HG02943 (cell line): ENCODE measurements around the gene PLGLB1.
"Not testable (repeated sequence)": the region's sequence is repeated elsewhere in the genome, so short reads cannot be mapped to it uniquely, and the experiment has no call there.

Source experiments
- ATAC-seq: cut with Tn5 transposase; IDR thresholded peaks from one replicate; pipeline ENCODE4 v1.9.1; 2021; ENCODE audit warnings: mild to moderate bottlenecking, low read depth, moderate library complexity; ENCODE audit not compliant: unreplicated experiment

Gene PLGLB1

DNA sequence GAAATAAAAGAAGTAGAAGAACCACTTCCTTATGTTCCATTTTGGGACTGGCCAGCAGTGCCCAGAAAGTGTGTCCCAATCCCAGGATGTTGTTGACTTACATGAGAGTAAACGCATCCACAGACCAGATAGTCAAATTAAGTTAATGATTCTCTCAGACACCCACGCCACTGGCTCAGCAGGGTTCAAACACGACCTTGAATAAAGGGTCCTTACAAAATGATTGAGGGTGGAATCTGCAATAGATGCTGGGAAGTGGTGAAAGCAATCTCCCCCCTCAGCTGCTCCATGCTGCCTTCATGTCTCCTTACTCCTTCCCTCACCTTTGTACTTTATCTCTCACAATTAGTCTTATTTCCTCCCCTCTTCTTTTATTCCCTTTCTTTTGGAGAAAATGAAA, at the start of gene PLGLB1:
PLGLB1 (minus strand) TSS at position 101 of the 400 bp plus-strand sequence; CDS start at position 40, 61 bp downstream.
- ATAC-seq = not testable (repeated sequence)

DNA sequence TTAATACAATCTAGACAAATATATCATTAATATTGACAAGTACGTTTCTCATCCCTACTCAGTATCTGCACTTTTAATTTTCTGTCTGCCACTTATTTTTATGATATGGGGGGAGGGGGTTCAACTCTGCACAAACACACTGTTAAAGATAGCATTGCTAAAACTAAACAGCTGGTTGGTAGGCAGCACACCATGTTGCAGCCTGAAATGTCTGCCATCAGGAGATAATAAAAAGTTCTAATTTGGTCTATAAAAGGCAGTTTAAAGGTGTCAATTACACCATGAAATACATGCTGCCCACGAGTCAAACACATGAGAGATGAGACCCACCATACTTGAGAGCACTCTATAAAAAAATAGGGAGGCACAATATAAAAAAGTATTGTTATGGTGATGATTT, 42.7 kb upstream of the PLGLB1 start:
- ATAC-seq = not testable (repeated sequence)

DNA sequence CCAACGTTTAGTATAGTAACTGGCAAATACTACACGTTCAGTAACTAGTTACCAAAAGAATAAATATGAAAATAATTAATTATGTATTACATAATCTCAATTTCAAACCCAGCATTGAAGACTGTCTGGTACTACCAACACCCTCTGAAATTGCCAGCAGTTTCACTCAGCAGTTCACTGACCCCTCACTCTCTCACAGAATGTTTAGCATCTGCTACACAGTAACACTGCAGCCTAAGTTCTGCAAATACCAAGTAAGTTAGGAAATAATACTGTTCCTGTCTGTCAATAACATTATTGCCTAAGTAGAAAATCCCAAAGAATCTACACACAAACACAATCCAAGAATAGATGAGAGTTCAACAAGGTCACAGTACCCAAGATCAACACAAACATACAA, 41.8 kb upstream of the PLGLB1 start:
- ATAC-seq = not testable (repeated sequence)

DNA sequence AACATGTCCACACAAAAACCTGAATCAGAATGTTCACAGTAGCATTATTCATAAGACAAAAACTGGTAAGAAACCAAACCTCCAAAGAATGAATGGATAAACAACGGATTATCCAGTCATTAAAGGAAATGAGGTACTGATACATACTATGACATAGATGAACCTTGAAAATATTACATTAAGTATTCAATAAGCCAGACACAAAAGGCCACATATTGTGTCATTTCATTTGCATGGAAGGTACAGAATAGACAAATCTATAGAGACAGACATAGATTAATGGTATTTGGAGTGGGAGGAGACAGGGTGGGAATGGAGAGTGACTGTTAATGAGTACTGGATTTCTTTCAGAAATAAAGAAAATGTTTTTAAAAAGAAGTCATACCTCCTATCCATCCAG, 39.9 kb upstream of the PLGLB1 start:
- not testable (repeated sequence) for ATAC-seq

DNA sequence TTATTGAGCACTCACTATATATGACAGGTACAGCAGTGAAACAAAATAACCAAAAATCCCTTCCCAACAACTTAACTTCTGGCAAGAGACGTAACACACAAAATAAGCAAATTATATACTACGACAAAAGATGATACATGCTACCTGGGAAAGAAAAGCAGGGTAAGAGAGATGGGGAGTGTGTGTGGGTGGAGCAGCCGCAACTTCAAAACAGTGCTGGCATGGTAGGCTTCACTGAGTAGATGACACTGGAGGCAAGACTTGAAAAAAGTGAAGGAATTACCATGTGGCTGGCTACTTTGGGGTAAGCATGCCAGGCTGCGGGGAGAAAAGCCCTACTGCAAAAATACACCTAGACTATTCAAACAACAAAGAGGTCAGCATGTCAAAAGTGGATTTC, 36.0 kb upstream of the PLGLB1 start:
- ATAC-seq = not testable (repeated sequence)

DNA sequence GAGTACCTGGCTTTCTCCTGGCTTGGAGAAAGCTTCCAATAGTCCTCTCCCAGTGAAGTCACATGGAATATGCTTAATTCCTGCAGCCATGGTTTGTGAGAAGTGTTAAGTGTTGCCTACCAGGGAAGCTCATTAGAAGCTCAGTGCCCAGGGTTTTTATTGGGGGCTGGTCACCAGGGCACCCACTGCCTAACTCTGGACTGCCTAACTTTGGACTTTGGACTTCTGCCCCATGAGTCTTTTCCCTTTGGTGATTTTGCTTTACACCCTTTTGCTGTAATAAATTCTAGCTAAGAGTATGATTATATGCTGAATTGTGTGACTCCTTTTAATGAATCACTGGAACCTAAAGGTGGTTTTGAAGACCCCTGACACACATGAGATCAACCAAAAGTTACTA, 35.2 kb upstream of the PLGLB1 start:
- ATAC-seq = not testable (repeated sequence)

DNA sequence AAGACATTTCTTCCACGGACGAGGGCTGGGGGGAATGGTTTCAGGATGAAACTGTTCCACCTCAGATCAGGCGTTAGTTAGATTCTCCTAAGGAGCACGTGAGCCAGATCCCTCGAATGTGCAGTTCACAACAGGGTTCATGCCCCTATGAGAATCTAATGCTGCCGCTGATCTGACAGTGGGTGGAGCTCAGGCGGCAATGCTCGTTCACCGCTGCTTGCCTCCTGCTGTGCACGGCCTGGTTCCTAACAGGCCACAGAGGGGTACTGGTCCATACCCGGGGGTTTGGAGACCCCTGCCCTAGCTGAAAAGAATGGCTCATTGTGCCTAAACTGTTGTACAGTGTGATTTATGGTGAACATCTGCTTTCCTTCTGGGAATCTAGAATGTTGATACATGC, 34.8 kb upstream of the PLGLB1 start:
- not testable (repeated sequence) for ATAC-seq

DNA sequence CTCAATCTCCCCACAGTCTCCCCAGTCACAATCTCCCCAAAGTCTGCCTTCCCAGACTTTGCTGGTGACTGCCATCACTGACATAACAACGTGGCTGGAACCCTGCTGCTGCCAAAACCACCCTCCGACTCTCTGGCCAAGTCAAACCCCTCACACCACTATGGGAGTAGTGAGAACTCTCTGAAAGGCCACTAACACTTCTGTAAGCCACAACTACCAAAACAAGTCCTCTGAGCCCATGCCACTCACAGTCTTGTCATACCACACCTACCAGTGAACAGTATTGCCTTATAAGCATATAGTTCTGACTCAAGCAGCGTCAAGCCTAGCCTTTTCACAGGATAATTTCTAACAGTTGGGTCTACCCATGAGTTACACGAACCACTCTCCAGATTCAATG, 32.7 kb upstream of the PLGLB1 start:
- ATAC-seq = not testable (repeated sequence)

DNA sequence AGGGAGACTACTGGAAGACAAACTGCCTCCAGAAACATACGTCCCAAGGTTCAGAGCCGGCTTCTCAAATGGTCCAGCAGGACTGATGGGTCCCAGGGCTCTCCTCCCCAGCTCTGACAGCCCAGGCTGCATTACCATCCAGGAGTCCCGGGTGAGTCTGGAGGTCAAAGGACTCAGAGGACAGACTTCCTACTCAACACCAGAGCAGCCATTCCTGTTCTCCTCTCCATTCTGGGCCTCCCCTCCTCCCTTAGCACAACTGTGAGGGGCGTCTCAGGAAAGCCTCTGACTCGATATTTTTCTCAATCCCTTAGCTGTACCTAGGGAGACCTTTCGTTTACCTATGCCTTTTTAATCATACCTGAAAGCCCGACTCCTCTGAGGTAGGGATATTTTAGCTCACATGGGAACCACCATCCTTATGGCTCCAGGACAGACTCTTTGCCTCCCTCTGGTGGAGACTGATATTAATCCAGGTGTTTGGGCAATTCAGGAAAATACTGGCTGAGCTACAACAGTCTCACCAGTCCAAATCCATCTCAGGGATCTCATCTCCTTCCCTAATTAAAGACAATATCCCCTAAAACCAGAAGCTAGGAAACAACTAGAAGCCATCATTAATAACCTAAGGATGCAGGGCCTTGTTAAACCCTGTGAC, 19.8 kb upstream of the PLGLB1 start:
- ATAC-seq = not testable (repeated sequence)

DNA sequence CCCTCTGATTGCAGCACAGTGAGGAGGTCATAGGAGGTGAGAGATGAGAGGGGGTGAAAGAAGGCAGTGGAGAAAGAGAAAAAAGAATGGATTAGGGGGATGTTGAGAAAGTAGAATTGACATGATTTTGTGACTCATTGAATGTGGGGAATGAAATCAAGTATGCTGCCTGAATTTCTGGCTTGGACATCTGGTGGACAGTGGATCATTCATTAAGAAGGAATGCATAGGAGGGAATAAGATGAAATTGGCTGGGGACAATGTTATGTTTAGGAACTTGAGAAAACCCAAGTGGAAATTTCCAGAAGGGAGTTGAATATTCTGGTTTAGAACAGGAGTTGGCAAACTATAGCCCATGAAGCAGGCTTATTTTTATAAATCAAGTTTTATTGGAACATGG, 7.0 kb upstream of the PLGLB1 start:
- not testable (repeated sequence) for ATAC-seq

DNA sequence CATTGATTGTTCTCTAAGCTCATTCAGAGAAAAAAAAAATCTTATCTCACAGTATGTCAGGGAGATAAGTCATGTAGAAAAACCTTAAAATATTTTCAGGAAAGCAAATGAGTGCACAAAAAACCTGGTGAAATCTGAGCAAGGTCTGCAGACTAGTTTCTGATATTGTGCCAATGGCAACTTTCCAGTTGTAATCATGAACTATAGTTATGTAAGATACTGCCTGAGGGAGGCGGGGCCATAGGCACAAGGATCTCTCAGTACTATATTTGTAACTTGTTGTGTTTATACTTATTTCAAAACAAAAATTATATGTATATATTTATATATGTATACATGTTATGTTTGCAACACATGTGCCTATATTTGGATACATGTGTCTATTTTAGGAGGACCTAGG, 5.2 kb upstream of the PLGLB1 start:
- not testable (repeated sequence) for ATAC-seq

DNA sequence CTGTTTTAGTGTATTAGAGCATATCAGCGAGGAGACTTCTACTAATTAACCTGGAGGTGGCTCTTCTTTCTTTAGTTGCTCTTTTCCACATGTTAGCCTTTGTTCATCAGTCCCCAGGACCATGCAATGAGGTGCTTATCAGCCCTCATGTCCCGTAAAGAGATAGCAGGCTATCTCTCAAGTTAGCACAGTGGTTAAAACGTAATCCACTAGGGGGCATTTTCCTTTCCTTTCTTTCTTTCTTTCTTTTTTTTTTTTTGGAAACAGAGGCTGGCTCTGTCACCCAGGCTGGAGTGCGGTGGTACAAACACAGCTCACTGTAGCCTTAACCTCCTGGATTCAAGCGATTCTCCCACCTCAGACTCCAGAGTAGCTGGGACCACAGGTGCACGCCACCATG, 4.3 kb upstream of the PLGLB1 start:
- ATAC-seq = not testable (repeated sequence)

DNA sequence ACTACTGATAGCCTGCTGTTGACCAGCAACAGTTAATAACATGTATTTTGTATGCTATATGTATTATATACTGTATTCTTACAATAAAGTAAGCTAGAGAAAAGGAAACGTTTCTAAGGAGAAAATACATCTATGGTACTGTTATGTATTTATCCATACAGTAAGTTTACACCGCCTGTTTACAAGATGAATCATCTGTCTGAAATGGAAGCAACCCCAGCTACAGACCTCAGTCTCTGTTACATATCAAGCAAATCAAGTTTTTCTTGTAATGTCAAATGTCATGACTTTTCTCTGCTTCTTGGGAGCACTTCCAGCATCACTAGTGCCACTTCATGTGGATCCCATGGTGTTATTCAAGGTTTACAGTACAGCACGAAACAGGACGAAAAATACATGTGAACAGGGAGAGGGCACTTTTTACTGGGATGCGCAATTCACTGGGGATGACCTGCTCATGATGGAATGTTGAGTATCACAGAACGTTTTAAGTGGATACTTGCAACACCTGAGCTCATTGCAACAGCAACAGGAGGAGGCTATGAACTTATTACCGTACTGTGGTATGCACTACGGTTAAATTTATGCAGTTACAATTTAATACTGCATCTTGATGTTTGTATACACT, 2.5 kb upstream of the PLGLB1 start:
- ATAC-seq = not testable (repeated sequence)

DNA sequence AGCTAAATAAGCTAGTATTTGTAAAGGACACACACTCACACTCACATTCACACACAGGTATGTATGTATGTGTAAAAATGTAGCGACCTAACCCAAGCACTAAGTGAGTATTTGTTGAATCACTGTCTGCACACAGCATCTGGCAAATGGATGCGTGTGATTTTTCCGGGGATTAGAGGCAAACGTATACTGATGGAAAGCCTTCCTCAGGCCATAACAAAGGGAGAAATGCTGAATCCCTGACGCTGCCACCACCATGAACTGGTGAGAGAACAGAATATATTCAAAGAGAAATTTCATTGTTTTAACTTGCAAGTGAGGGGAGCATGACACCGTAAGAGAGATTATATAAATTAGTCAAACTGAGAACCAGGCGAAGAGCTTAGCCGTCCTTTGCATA, 601 bp downstream of the PLGLB1 start:
- not testable (repeated sequence) for ATAC-seq

DNA sequence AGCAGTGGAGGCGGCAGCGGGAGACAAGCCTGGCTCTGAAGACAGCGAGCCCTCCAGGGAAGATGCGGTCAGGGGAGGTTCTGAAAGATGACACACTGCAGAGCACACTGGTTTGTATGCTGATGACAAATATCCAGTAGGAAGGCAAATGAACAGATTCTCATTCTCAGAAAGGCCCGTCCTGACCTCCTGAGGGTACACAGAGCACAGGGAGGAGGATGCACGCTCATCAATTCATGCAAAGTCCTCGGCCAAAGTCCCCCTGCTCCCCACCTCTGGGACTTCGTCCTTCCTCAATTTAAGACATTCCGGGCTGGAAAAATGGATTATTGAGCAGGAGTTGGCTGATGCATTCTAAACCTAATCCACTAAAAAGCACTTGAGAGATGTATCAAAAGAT, 2.6 kb downstream of the PLGLB1 start:
- not testable (repeated sequence) for ATAC-seq

DNA sequence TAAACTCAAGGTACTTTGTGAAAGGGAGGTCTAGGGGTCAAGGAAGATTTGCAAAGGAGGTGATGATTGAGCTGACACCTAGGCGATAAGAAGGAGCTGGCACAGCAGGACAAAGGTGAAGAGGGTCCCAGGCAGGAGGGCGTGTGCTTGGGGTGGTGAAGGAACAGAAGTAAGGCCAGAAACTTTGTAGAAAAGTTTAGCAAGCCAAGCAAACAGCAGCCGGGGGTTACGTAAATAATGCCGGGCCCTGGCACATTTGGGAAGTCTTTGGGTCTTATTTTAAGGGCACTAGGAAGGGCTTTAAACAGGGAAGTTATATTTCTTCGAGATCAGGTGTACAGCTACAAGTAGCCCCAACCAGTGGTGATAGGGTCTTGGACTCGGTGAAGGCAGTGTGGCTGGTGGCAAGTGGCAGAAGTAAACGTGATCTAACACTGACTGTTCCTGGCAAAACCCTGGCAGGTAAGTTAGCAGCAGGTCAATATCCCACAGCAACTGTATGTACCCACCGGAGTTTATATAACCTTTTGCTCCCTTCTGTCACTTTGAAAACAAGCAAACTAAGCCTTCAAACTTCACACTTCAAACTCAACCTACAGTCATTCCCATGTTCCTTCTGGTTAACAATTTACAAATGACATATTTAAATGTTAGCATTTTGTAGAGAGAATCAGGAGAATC, 7.0 kb downstream of the PLGLB1 start:
- ATAC-seq = not testable (repeated sequence)

DNA sequence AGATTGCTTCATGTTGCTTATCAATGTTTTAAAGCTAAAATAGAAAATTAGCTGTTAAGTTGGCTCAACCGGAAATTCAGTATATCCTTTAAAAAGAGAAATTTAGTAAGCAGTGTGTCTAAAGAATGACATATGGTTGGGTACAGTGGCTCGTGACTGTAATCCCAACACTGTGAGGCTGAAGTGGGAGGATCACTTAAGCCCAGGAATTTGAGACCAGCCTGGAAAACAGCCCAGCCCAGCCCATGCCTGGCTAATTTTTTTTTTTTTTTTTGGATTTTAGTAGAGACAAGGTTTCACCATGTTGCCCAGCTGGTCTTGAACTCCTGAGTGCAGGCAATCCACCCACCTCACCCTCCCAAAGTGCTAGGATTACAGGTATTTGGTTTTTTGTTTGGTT, 17.2 kb downstream of the PLGLB1 start:
- not testable (repeated sequence) for ATAC-seq
